Measurements from ENCODE around the gene DRAXIN.
A peak's percentile ranks its signal among the peaks of the same experiment; 100 is the strongest.

Gene DRAXIN

GRCh38 chr1:11749203-11749689, 57.7 kb downstream of the DRAXIN start (continued):
- TF ChIP-seq PRDM2 (tag by site-specific recombination; IDR thresholded peaks at IDR 0.05; ENCODE audit: borderline replicate concordance) (no peak), ZNF266 (tag by site-specific recombination; IDR thresholded peaks at IDR 0.05; ENCODE audit: low read depth) (no peak), ZNF645 (tag by site-specific recombination; IDR thresholded peaks at IDR 0.05) (no peak), HIC1 (tag by site-specific recombination; IDR thresholded peaks at IDR 0.05) (no peak), KLF1 (tag by site-specific recombination; IDR thresholded peaks at IDR 0.05) (peak; percentile 66), ZNF155 (tag by site-specific recombination; IDR thresholded peaks at IDR 0.05) (no peak), ZNF548 (tag by site-specific recombination; IDR thresholded peaks at IDR 0.05) (no peak)

- Histone ChIP-seq H3K4me1 (ENCODE audit: control insufficient read depth, insufficient read depth, low read length) (no peaks in the 10 kb centered on the region), H3K9me3 (ENCODE audit: control insufficient read depth, insufficient read depth, low read depth, low read length) (no peaks in the 10 kb centered on the region), H3K4me3 (ENCODE audit: low read depth, low read length) (no peak overlapping the region), H3K27ac (ENCODE audit: extremely low read depth, low read depth, low read length) (no peak overlapping the region), H3K36me3 (ENCODE audit: control insufficient read depth in 2 of 2, insufficient read depth in 1 of 2, low read length in 2 of 2) (peaks cover 0 to 44% of the 10 kb centered on the region in 2 experiments; a peak in 1 of 3 replicates)
- no peak for TF ChIP-seq ZBTB11 (tag by site-specific recombination; conservative IDR thresholded peaks at IDR 0.05; ENCODE audit: low read depth)
- TF ChIP-seq HOXD13 (CRISPR knock-in tag; IDR thresholded peaks at IDR 0.05; ENCODE audit: borderline replicate concordance), result no peak
- no peak for TF ChIP-seq KLF10 (tag by site-specific recombination; IDR thresholded peaks at IDR 0.05)
- TF ChIP-seq ZNF658 (tag by site-specific recombination; IDR thresholded peaks at IDR 0.05), result no peak
- CTCF ChIA-PET, result no interaction called here
- POLR2A ChIA-PET, result no interaction called here
Observed at GRCh38 chr1:11749996-11750395, 58.5 kb downstream of the DRAXIN start.

Measured in HEK293 (cell line).